Lower leg skin (tissue), 3 donors: ENCODE data around the gene GRXCR2.

Experiments used
- CTCF ChIP-seq, 3 donors: fragments of 450-650 bp; IDR thresholded peaks; one replicate each; pipeline ENCODE4 v1.5.1; 2016; ENCODE audit warnings: antibody characterized with exemption in 3 of 3, mild to moderate bottlenecking in 3 of 3, moderate library complexity in 2 of 3
- POLR2A ChIP-seq, 2 donors: fragments of 450-650 bp; IDR thresholded peaks; one replicate each; pipeline ENCODE4 v1.6.1; 2016 to 2017; ENCODE audit warnings: antibody characterized with exemption in 2 of 2, mild to moderate bottlenecking in 1 of 2, moderate library complexity in 1 of 2

- TF ChIP-seq CTCF (IDR thresholded peaks at IDR 0.05) (no peak), POLR2A (IDR thresholded peaks at IDR 0.05) (no peak)
Observed at GRCh38 chr5:145840458-145841132, 32.2 kb downstream of the GRXCR2 start.
